GM12872 (cell line): ENCODE data around the gene CERK.

ENCODE experiments used
- TF ChIP-seq, protein P1 (sequence below): IDR thresholded peaks from 3 replicates; pipeline ENCODE4 v1.5.1; 2011; ENCODE audit warnings: low read depth, mild to moderate bottlenecking, low read length, moderate library complexity; ENCODE audit not compliant: insufficient read depth

Gene CERK

GRCh38 chr22:46763051-46763705, 25.1 kb upstream of the CERK start:
- TF ChIP-seq, protein P1, sequence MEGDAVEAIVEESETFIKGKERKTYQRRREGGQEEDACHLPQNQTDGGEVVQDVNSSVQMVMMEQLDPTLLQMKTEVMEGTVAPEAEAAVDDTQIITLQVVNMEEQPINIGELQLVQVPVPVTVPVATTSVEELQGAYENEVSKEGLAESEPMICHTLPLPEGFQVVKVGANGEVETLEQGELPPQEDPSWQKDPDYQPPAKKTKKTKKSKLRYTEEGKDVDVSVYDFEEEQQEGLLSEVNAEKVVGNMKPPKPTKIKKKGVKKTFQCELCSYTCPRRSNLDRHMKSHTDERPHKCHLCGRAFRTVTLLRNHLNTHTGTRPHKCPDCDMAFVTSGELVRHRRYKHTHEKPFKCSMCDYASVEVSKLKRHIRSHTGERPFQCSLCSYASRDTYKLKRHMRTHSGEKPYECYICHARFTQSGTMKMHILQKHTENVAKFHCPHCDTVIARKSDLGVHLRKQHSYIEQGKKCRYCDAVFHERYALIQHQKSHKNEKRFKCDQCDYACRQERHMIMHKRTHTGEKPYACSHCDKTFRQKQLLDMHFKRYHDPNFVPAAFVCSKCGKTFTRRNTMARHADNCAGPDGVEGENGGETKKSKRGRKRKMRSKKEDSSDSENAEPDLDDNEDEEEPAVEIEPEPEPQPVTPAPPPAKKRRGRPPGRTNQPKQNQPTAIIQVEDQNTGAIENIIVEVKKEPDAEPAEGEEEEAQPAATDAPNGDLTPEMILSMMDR, result no peak

- TF ChIP-seq, protein P1, result no peak
Measured at GRCh38 chr22:46762238-46763050, 24.4 kb upstream of the CERK start, which contains the start of gene TBC1D22A. Gene TBC1D22A, plus strand, starts transcription at chr22:46762650. Its CDS starts 137 bp downstream, at chr22:46762787.

- TF ChIP-seq, protein P1, result no peak
Measured at GRCh38 chr22:46761539-46762237, 23.6 kb upstream of the CERK start.

DNA sequence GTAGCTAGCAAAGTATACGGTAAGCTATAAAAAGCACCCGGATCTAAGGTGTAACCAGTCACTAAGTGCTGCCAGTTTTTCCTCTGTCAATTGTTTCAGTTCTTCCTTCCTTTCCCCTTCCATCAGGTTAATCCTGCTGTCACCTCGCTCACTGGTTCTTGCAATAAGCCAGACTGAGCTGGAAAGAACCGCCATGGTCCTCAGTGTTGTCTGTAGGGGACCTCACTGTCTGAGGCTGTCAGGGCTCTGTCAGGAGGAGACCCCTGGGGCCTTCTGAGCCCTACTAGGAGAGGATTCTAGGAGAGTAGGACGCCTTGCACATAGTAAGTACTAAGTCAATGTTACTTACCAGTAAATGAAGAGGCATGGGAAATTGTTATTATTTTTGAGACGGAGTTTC, 23.0 kb upstream of the CERK start:
- TF ChIP-seq, protein P1, result no peak

GRCh38 chr22:46758867-46759290, 20.8 kb upstream of the CERK start:
- TF ChIP-seq, protein P1, result peak; percentile 86

DNA sequence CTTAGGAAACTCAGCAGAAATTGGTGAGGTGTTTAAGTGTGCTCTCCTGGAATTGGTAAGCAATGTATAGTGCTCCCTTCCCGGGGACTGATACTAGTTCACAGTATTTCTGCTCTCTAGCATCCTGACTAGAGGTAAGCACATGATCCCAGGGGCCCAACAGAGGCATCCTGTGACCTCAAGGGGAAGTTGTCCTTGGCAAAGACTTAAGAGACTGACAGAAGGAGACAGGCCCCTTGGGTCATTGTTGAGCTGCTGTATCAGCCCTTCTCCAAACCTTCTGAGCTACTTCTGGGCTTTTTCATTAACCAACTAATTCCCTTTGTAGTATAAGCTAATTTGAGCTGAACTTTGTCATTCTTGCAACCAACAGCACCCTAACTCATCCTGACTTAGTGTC, 20.1 kb upstream of the CERK start:
- TF ChIP-seq, protein P1, result no peak

DNA sequence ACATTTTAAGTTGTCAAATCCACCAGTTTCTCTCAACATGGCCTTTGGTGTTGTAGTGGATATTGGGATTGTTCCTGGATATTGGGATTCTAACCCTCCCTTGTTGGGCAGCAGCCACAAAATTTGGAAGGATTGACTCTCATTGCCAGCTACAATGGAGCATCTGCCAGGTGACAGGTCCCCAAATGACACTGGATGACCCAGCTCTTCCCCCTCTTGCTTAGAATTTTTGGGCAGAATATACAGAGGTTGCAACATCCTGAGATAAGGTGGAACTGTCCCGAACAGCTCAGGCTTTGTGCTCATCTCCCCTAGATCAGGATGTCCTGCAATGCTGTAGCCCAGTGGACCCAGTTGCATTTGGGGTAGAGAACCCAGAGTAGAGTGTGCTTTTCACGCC, 19.1 kb upstream of the CERK start:
- TF ChIP-seq, protein P1, result no peak
